Progenitor cell of endocrine pancreas (in vitro differentiated cells): ENCODE data around the gene POU3F2. TPM values are rescaled to one million over a fixed set of nuclear protein-coding genes. Genes with fewer than 3 reads are reported as not detected.
A peak's percentile ranks its signal among the peaks of the same experiment; 100 is the strongest.

Experiments
- DNase-seq: peaks from one replicate; pipeline ENCODE4 v3.0.0; 2021; ENCODE audit warnings: low spot score; ENCODE audit not compliant: unreplicated experiment
- H3K27ac Mint-ChIP-seq: 2 replicates; pipeline ENCODE4 v1.8.0; 2021; ENCODE audit warnings: mild to moderate bottlenecking, moderate library complexity, mixed read lengths
- H3K27me3 Mint-ChIP-seq: 2 replicates; pipeline ENCODE4 v1.8.0; 2021; ENCODE audit warnings: mixed read lengths
- H3K36me3 Mint-ChIP-seq: 2 replicates; pipeline ENCODE4 v1.8.0; 2022; ENCODE audit warnings: mixed read lengths; ENCODE audit not compliant: insufficient read depth
- H3K4me1 Mint-ChIP-seq: 2 replicates; pipeline ENCODE4 v1.8.0; 2021; ENCODE audit warnings: low read depth, mixed read lengths
- H3K4me3 Mint-ChIP-seq: 2 replicates; pipeline ENCODE4 v1.8.0; 2021; ENCODE audit warnings: low read depth, mild to moderate bottlenecking, moderate library complexity, mixed read lengths
- H3K9me3 Mint-ChIP-seq: 2 replicates; pipeline ENCODE4 v1.8.0; 2021; ENCODE audit warnings: low read depth, mixed read lengths
- total RNA-seq: library from RNA; stranded (reverse); gene quantifications from 2 replicates; pipeline ENCODE4 v1.2.1, GENCODE V29; 2021
- TF ChIP-seq, protein P1 (sequence below): fragments of 200-600 bp; sonication (generic); IDR thresholded peaks from one replicate; pipeline ENCODE4 v1.5.0; 2021; ENCODE audit warnings: antibody characterized with exemption, mild to moderate bottlenecking; ENCODE audit not compliant: unreplicated experiment

Gene POU3F2
- total RNA-seq, 1 donor from 2014 or later = 1.4 TPM

DNA sequence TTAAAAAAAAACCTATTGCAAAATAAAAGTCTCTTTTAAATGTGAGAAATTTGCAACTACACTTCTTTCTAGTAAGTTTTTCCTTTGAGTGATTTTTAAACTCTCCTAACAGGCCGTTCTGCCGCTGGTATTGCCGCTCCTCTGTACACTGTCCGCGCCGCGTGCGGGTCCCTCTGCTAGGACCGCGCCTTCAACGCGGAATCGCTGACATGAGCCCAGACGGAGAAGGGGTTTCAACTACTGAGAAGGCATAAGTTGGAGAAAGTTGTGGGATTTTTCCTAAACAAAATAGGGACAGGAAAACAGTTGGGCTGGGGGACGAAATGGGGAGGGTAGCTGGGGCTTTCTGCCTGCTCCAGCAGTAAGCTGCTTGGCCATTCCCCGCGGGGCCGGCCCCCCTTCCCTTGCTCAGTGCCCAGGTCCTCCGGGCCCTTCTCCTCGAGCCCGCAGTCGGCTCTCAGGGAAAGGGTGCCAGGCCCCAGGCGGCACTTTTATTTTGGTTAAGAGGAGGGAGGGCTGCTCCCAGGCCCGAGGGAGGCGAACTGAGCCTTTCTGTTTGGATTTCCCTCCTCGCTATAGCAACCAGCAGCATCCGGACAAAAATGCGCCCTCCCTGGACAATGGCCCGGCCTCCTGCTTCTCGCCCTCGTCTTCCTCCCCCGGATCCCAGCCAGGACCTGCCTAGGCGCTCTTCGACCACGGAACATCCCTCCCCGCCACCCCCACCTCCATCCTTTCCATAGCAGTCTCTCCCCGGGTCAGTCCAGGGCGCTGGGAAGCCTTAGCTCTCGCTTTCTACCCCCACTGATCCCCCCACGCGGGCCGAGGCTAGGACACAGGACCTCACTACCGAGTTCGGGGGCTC is 6.8 kb upstream of the POU3F2 start:
- TF ChIP-seq, protein P1, sequence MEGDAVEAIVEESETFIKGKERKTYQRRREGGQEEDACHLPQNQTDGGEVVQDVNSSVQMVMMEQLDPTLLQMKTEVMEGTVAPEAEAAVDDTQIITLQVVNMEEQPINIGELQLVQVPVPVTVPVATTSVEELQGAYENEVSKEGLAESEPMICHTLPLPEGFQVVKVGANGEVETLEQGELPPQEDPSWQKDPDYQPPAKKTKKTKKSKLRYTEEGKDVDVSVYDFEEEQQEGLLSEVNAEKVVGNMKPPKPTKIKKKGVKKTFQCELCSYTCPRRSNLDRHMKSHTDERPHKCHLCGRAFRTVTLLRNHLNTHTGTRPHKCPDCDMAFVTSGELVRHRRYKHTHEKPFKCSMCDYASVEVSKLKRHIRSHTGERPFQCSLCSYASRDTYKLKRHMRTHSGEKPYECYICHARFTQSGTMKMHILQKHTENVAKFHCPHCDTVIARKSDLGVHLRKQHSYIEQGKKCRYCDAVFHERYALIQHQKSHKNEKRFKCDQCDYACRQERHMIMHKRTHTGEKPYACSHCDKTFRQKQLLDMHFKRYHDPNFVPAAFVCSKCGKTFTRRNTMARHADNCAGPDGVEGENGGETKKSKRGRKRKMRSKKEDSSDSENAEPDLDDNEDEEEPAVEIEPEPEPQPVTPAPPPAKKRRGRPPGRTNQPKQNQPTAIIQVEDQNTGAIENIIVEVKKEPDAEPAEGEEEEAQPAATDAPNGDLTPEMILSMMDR = no peak
- peak overlapping the region; percentile 80 for H3K27ac Mint-ChIP-seq
- no peak for DNase-seq
- H3K9me3 Mint-ChIP-seq = no peaks in the 10 kb centered on the region
- H3K4me1 Mint-ChIP-seq = peaks cover 31% of the 10 kb centered on the region
- no peaks in the 10 kb centered on the region for H3K36me3 Mint-ChIP-seq
- H3K4me3 Mint-ChIP-seq = peak overlapping the region; percentile 53
- peaks cover 97% of the 10 kb centered on the region for H3K27me3 Mint-ChIP-seq

DNA sequence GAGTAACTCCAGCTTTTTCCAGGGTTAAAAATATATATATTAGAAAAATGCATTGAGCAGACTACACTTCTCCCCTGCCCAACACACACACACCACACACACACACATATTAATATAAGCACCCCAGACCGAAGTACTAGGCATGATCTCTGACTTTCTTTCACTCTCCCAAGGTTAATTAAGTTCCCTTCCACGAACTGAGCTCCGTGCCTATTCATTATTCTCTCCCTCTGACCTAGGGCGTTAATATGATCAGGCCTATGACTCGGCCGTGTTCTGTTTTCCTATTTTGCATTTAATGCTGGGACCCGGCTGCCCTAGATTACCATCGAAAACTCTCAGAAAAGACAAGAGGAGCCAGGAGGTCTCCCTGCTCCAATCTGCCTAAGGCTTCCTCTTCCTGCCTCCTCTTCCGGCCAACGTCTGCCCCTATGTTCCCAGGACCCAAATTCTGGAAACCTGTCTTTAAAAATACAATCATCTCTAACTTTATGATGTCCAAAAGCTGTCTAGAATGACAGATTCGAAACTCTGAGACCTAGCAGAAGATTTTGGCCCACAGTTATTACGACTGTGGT is 6.1 kb upstream of the POU3F2 start:
- Mint-ChIP-seq H3K27me3 (peaks cover 97% of the 10 kb centered on the region), H3K9me3 (no peaks in the 10 kb centered on the region), H3K4me1 (peaks cover 36% of the 10 kb centered on the region), H3K27ac (no peak overlapping the region), H3K4me3 (no peak overlapping the region), H3K36me3 (no peaks in the 10 kb centered on the region)
- TF ChIP-seq, protein P1 = no peak
- no peak for DNase-seq

DNA sequence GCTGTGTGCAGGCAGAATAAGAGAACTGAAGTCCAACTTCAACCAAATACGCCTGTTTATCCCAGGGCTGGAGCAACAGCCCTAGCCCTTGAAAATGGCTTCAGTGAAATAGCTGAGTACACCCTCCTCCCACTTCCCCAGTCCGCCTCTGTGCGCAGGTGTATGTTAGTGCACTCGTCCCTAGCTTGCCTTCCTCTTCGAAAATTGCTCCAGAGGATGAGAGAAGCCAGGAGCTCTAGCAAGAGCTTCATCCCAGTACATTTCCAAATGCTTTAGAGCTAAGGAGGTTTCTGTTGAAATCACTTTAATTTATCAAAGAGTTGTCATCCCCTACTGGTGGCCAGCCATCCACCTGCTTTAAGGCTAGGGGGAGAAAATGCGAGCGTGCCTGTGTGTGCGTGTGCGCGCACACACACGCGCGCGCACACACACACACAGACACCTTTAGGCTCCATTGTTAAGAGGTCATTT is 5.4 kb upstream of the POU3F2 start:
- no peak for DNase-seq
- H3K36me3 Mint-ChIP-seq = no peaks in the 10 kb centered on the region
- H3K4me3 Mint-ChIP-seq = no peak overlapping the region
- peaks cover 97% of the 10 kb centered on the region for H3K27me3 Mint-ChIP-seq
- no peaks in the 10 kb centered on the region for H3K9me3 Mint-ChIP-seq
- TF ChIP-seq, protein P1 = no peak
- H3K27ac Mint-ChIP-seq = no peak overlapping the region
- H3K4me1 Mint-ChIP-seq = peaks cover 37% of the 10 kb centered on the region

DNA sequence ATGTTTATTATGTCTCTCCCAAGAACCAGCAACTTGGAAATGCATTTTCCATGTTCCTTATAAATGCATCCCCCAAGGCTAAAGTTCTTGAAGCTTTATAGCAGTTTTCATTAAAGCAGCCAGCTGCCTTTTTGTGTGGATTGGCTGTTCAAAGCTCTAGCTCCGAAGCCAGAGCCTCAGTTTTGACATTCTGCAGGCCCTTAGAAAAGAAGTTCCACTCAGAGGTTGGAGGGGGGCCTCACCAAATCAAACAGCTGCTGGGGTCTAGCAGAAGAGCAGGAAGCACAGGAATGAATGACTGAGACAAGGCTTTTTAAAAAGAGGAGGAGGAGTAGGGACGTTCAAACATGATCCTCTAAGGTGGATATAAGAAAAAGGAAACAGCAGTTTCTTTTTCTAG is 4.2 kb upstream of the POU3F2 start:
- no peak for DNase-seq
- TF ChIP-seq, protein P1 = no peak
- H3K27ac Mint-ChIP-seq = no peak overlapping the region
- no peaks in the 10 kb centered on the region for H3K36me3 Mint-ChIP-seq
- peaks cover 29% of the 10 kb centered on the region for H3K4me1 Mint-ChIP-seq
- no peaks in the 10 kb centered on the region for H3K9me3 Mint-ChIP-seq
- no peak overlapping the region for H3K4me3 Mint-ChIP-seq
- H3K27me3 Mint-ChIP-seq = peaks cover 93% of the 10 kb centered on the region

DNA sequence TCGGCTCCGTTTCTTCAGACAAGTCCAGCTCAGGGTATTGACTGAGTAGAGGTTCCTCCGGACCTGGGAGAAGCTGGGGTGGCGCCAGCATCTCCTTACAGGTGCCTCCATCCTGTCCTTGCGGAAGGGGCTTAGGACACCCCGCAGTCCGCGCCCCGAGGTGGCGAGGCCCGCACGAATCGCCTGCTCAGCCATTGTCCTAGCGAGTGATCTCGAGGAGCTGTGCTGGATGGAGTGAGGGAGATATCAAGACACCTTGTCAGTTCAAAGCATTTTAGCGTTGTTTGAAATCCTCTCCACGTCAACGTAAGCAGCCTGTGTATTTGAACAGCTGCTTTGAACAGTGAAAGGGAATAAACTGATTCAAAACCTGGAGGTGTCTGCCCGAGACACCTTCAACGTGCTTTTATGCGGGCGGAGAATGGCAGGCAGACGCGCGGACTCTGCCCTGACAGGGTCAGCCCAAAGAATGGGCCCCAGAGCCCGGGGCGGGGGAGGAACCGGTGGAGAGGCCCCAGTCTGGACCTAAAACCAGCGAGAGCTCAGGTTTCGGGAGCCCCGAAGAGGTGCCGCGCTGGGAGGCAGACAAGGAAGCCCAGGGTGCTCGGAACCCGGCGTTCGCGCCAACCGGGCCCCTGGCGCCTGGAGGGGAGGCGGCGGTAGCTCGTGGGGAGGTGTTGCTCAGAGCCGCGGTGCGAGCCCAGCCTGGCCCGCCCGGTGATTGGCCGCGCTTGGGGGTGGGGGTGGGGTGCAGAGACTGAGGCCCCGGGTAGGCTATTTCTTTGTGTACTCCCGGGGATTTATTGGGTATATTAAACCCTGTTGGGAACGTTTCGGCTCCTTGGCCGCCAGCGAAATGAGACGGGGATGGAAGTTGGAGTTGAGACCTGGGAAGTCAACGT is 3.1 kb upstream of the POU3F2 start:
- no peaks in the 10 kb centered on the region for H3K9me3 Mint-ChIP-seq
- H3K36me3 Mint-ChIP-seq = no peaks in the 10 kb centered on the region
- H3K27ac Mint-ChIP-seq = no peak overlapping the region
- peaks cover 89% of the 10 kb centered on the region for H3K27me3 Mint-ChIP-seq
- TF ChIP-seq, protein P1 = no peak
- H3K4me1 Mint-ChIP-seq = peaks cover 33% of the 10 kb centered on the region
- DNase-seq = no peak
- peak overlapping the region; percentile 52 for H3K4me3 Mint-ChIP-seq
